Memory B cell (primary cell): ENCODE measurements around the gene GET3.
A peak's percentile ranks its signal among the peaks of the same experiment; 100 is the strongest.

Experiments used
- ATAC-seq: fragments of 150-1000 bp; cut with Tn5 transposase; 2 replicates; pipeline ENCODE4 v1.10.0; 2021; ENCODE audit warnings: low read depth, mild to moderate bottlenecking, moderate library complexity
- DNase-seq, 2 donors: peaks; one replicate each; pipeline ENCODE4 v3.0.0; 2022; ENCODE audit warnings: low spot score in 2 of 2
- H3K27ac Mint-ChIP-seq: one replicate; pipeline ENCODE4 v1.8.0; 2022; ENCODE audit warnings: mild to moderate bottlenecking, moderate library complexity, mixed read lengths
- H3K27me3 Mint-ChIP-seq: one replicate; pipeline ENCODE4 v1.8.0; 2022; ENCODE audit warnings: mixed read lengths
- H3K36me3 Mint-ChIP-seq: one replicate; pipeline ENCODE4 v1.8.0; 2022; ENCODE audit warnings: mild to moderate bottlenecking, mixed read lengths
- H3K4me1 Mint-ChIP-seq: one replicate; pipeline ENCODE4 v1.8.0; 2022; ENCODE audit warnings: mixed read lengths
- H3K4me3 Mint-ChIP-seq: one replicate; pipeline ENCODE4 v1.8.0; 2022; ENCODE audit warnings: mild to moderate bottlenecking, moderate library complexity, mixed read lengths
- H3K9me3 Mint-ChIP-seq: one replicate; pipeline ENCODE4 v1.8.0; 2022; ENCODE audit warnings: mixed read lengths

The GET3 gene

GRCh38 chr19:12751635-12752034 lies 14.3 kb downstream of the GET3 start, which contains the start of gene BEST2:
Gene BEST2, plus strand, starts transcription at chr19:12751791. Its CDS starts 802 bp downstream, at chr19:12752593.
- Mint-ChIP-seq H3K27ac (no peak within 1 kb of the TSS), H3K9me3 (peaks cover 5% of the 10 kb centered on the region), H3K36me3 (peaks cover 14% of the 10 kb centered on the region), H3K4me3 (no peak within 1 kb of the TSS), H3K4me1 (peaks cover 6% of the 10 kb centered on the region), H3K27me3 (peaks cover 35% of the 10 kb centered on the region)
- DNase-seq (no peak), ATAC-seq (no peak)

GRCh38 chr19:12752056-12752781 lies 14.9 kb downstream of the GET3 start:
- Mint-ChIP-seq H3K27ac (no peak overlapping the region), H3K4me1 (peaks cover 6% of the 10 kb centered on the region), H3K36me3 (peaks cover 12% of the 10 kb centered on the region), H3K4me3 (no peak overlapping the region), H3K9me3 (peaks cover 5% of the 10 kb centered on the region), H3K27me3 (peaks cover 35% of the 10 kb centered on the region)
- ATAC-seq (no peak), DNase-seq (no peak)

- Mint-ChIP-seq H3K27me3 (peaks cover 33% of the 10 kb centered on the region), H3K4me3 (no peak overlapping the region), H3K4me1 (peaks cover 5% of the 10 kb centered on the region), H3K36me3 (no peaks in the 10 kb centered on the region), H3K9me3 (no peaks in the 10 kb centered on the region), H3K27ac (no peak overlapping the region)
- ATAC-seq (no peak), DNase-seq (no peak)
These were observed 17.3 kb downstream of the GET3 start for GRCh38 chr19:12754465-12755196.

GRCh38 chr19:12756150-12756883 lies 19.0 kb downstream of the GET3 start:
- no peaks in the 10 kb centered on the region for H3K4me1 Mint-ChIP-seq
- ATAC-seq (no peak), DNase-seq (no peak)
- no peak overlapping the region for H3K4me3 Mint-ChIP-seq
- H3K27ac Mint-ChIP-seq: no peak overlapping the region
- no peaks in the 10 kb centered on the region for H3K9me3 Mint-ChIP-seq
- H3K36me3 Mint-ChIP-seq: no peaks in the 10 kb centered on the region
- H3K27me3 Mint-ChIP-seq: peaks cover 23% of the 10 kb centered on the region

GRCh38 chr19:12757544-12758274 lies 20.4 kb downstream of the GET3 start:
- Mint-ChIP-seq H3K27ac (no peak overlapping the region), H3K36me3 (no peaks in the 10 kb centered on the region), H3K27me3 (peaks cover 18% of the 10 kb centered on the region), H3K4me1 (no peaks in the 10 kb centered on the region), H3K4me3 (peak overlapping the region; percentile 32), H3K9me3 (no peaks in the 10 kb centered on the region)
- peak; percentile 74 for ATAC-seq
- peak; percentile 63 to 75 for DNase-seq

- DNase-seq: no peak
- no peak for ATAC-seq
These were observed 22.4 kb downstream of the GET3 start for GRCh38 chr19:12759686-12760085.

GRCh38 chr19:12763100-12763499 lies 25.8 kb downstream of the GET3 start:
- no peak for DNase-seq
- Mint-ChIP-seq H3K4me1 (peaks cover 5% of the 10 kb centered on the region), H3K36me3 (no peaks in the 10 kb centered on the region), H3K27me3 (peaks cover 1% of the 10 kb centered on the region), H3K27ac (no peak overlapping the region), H3K4me3 (no peak overlapping the region), H3K9me3 (no peaks in the 10 kb centered on the region)
- ATAC-seq: no peak

More at GRCh38 chr19:12759686-12760085, 22.4 kb downstream of the GET3 start:
- H3K4me3 Mint-ChIP-seq: no peak overlapping the region
- no peaks in the 10 kb centered on the region for H3K9me3 Mint-ChIP-seq
- no peaks in the 10 kb centered on the region for H3K4me1 Mint-ChIP-seq
- peaks cover 13% of the 10 kb centered on the region for H3K27me3 Mint-ChIP-seq
- H3K36me3 Mint-ChIP-seq: no peaks in the 10 kb centered on the region
- no peak overlapping the region for H3K27ac Mint-ChIP-seq

GRCh38 chr19:12764698-12765097 lies 27.4 kb downstream of the GET3 start:
- DNase-seq (no peak), ATAC-seq (no peak)
- Mint-ChIP-seq H3K27me3 (no peaks in the 10 kb centered on the region), H3K4me3 (no peak overlapping the region), H3K27ac (no peak overlapping the region), H3K9me3 (no peaks in the 10 kb centered on the region), H3K36me3 (no peaks in the 10 kb centered on the region), H3K4me1 (peaks cover 7% of the 10 kb centered on the region)

- H3K36me3 Mint-ChIP-seq: no peaks in the 10 kb centered on the region
- DNase-seq: peak; percentile 81 to 93
- no peaks in the 10 kb centered on the region for H3K27me3 Mint-ChIP-seq
- ATAC-seq: peak; percentile 74
- no peaks in the 10 kb centered on the region for H3K9me3 Mint-ChIP-seq
- no peak overlapping the region for H3K27ac Mint-ChIP-seq
- H3K4me1 Mint-ChIP-seq: peaks cover 12% of the 10 kb centered on the region
- H3K4me3 Mint-ChIP-seq: peak overlapping the region; percentile 5
These were observed 28.8 kb downstream of the GET3 start for GRCh38 chr19:12766051-12766521.

- Mint-ChIP-seq H3K27me3 (no peaks in the 10 kb centered on the region), H3K36me3 (no peaks in the 10 kb centered on the region), H3K4me1 (peaks cover 12% of the 10 kb centered on the region), H3K9me3 (no peaks in the 10 kb centered on the region), H3K27ac (no peak overlapping the region), H3K4me3 (no peak overlapping the region)
- DNase-seq (no peak), ATAC-seq (no peak)
These were observed 29.9 kb downstream of the GET3 start for GRCh38 chr19:12767150-12767549.

- Mint-ChIP-seq H3K4me3 (no peak overlapping the region), H3K4me1 (peaks cover 12% of the 10 kb centered on the region), H3K27ac (no peak overlapping the region), H3K36me3 (no peaks in the 10 kb centered on the region), H3K9me3 (no peaks in the 10 kb centered on the region), H3K27me3 (no peaks in the 10 kb centered on the region)
- DNase-seq (no peak), ATAC-seq (no peak)
These were observed 30.4 kb downstream of the GET3 start for GRCh38 chr19:12767666-12768065.

GRCh38 chr19:12769689-12770088 lies 32.4 kb downstream of the GET3 start:
- peak; percentile 84 for ATAC-seq
- Mint-ChIP-seq H3K9me3 (no peaks in the 10 kb centered on the region), H3K27ac (no peak overlapping the region), H3K27me3 (no peaks in the 10 kb centered on the region), H3K4me1 (peaks cover 17% of the 10 kb centered on the region), H3K36me3 (no peaks in the 10 kb centered on the region), H3K4me3 (peak overlapping the region; percentile 35)
- no peak for DNase-seq

GRCh38 chr19:12770922-12771321 lies 33.6 kb downstream of the GET3 start:
- Mint-ChIP-seq H3K27ac (no peak overlapping the region), H3K4me3 (no peak overlapping the region), H3K36me3 (no peaks in the 10 kb centered on the region), H3K9me3 (no peaks in the 10 kb centered on the region), H3K4me1 (peaks cover 16% of the 10 kb centered on the region), H3K27me3 (no peaks in the 10 kb centered on the region)
- no peak for ATAC-seq
- DNase-seq: no peak
